HCT116 (cell line): ENCODE measurements around the gene KRT78. TPM values are rescaled to one million over a fixed set of nuclear protein-coding genes. Genes with fewer than 3 reads are reported as not detected.

Experiments used
- ATAC-seq: fragments of 200-7000 bp; cut with Tn5 transposase; 2 replicates; pipeline ENCODE4 v1.9.1; 2020; ENCODE audit warnings: mild to moderate bottlenecking, moderate library complexity
- BruUV-seq: library from RNA; stranded (reverse); fragments of 400-500 nt; replicated peaks from 2 replicates; lab custom pipeline; 2021; lab: Mats Ljungman, UMichigan
- CTCF ChIA-PET: fragments of 300-600 bp; sonication (Branson Sonifier 250); formaldehyde crosslinking; loops from one replicate; lab custom pipeline; 2021; ENCODE audit warnings: antibody characterized with exemption; lab: Charles Lee
- POLR2A ChIA-PET: fragments of 300-600, 350-600 bp; sonication (Branson Sonifier 250); formaldehyde crosslinking; loops from one replicate; lab custom pipeline; 2021; ENCODE audit warnings: antibody characterized with exemption; lab: Charles Lee
- RAD21 ChIA-PET, 2 experiments: fragments of 300-600 bp; sonication (Branson Sonifier 250); formaldehyde crosslinking; loops; one replicate each; lab custom pipeline; 2023; ENCODE audit warnings: low total read pairs in 2 of 2; ENCODE audit not compliant: uncharacterized antibody in 2 of 2, unreplicated experiment in 2 of 2, low non-redundant PET in 1 of 2; lab: Charles Lee
- DNase-seq: peaks from one replicate; pipeline ENCODE4 v3.0.0-alpha.2; 2010; ENCODE audit warnings: low read depth, low spot score
- H2AFZ ChIP-seq: fragments of 200-600 bp; shearing (Covaris generic), sonication (generic); 2 replicates; pipeline ENCODE4 v1.6.1; 2017; ENCODE audit warnings: low read depth, mixed run types, mixed read lengths, antibody characterized with exemption, low read length; ENCODE audit not compliant: poor library complexity, severe bottlenecking
- H3K27ac ChIP-seq: 2 replicates; pipeline ENCODE4 v1.5.1; 2012; ENCODE audit warnings: low read depth, low read length
- H3K27me3 ChIP-seq: fragments of 200-600 bp; sonication (generic); 2 replicates; pipeline ENCODE4 v1.6.1; 2016; ENCODE audit warnings: mixed run types, low read length, mixed read lengths; ENCODE audit not compliant: insufficient read depth
- H3K36me3 ChIP-seq, 2 experiments: fragments of 200-500 bp in 1 of 2; fragments of 200-600 bp in 1 of 2; sonication (Bioruptor generic) in 1 of 2; sonication (generic) in 1 of 2; 2 replicates each; pipeline versions ENCODE4 v1.5.1 to v1.6.1; 2014 to 2016; ENCODE audit warnings: low read length in 2 of 2, inconsistent platforms in 1 of 2, mixed read lengths in 1 of 2, mixed run types in 1 of 2; ENCODE audit not compliant: insufficient read depth in 2 of 2, control insufficient read depth in 1 of 2
- H3K4me1 ChIP-seq, 2 experiments: fragments of 200-600 bp in 1 of 2; sonication (generic) in 1 of 2; 2 replicates each; pipeline versions ENCODE4 v1.5.1 to v1.6.1; 2012 to 2017; ENCODE audit warnings: low read length in 2 of 2, inconsistent platforms in 1 of 2, mild to moderate bottlenecking in 1 of 2, mixed read lengths in 1 of 2, mixed run types in 1 of 2, moderate library complexity in 1 of 2; ENCODE audit not compliant: insufficient read depth in 2 of 2, control insufficient read depth in 1 of 2
- H3K4me2 ChIP-seq: fragments of 200-600 bp; sonication (generic); 2 replicates; pipeline ENCODE4 v1.6.1; 2017; ENCODE audit warnings: mixed run types, low read length, mixed read lengths
- H3K4me3 ChIP-seq, 2 experiments: fragments of 200-600 bp in 1 of 2; sonication (generic) in 1 of 2; replicated peaks in 1 of 2; 2 replicates each; pipeline ENCODE4 v1.5.1; 2011 to 2016; ENCODE audit warnings: low read length in 2 of 2, control low read depth in 1 of 2, low read depth in 1 of 2, mild to moderate bottlenecking in 1 of 2, mixed read lengths in 1 of 2, mixed run types in 1 of 2
- H3K79me2 ChIP-seq: fragments of 200-600 bp; sonication (generic); 2 replicates; pipeline ENCODE4 v1.6.1; 2017; ENCODE audit warnings: mild to moderate bottlenecking, mixed run types, low read length, moderate library complexity, mixed read lengths; ENCODE audit not compliant: insufficient read depth
- H3K9ac ChIP-seq: fragments of 200-600 bp; sonication (generic); 2 replicates; pipeline ENCODE4 v1.6.1; 2016; ENCODE audit warnings: low read length, mixed read lengths
- H3K9me2 ChIP-seq: fragments of 200-600 bp; sonication (generic), shearing (Covaris generic); 2 replicates; pipeline ENCODE4 v1.6.1; 2017; ENCODE audit warnings: mixed run types, mild to moderate bottlenecking, moderate library complexity; ENCODE audit not compliant: insufficient read depth
- H3K9me3 ChIP-seq, 2 experiments: fragments of 200-500 bp in 1 of 2; fragments of 200-600 bp in 1 of 2; sonication (Bioruptor generic) in 1 of 2; sonication (generic) in 1 of 2; 2 replicates each; pipeline ENCODE4 v1.6.1; 2014 to 2017; ENCODE audit warnings: low read length in 2 of 2, mixed read lengths in 2 of 2, inconsistent platforms in 1 of 2, low read depth in 1 of 2, mild to moderate bottlenecking in 1 of 2, mixed run types in 1 of 2, moderate library complexity in 1 of 2; ENCODE audit not compliant: control insufficient read depth in 1 of 2, insufficient read depth in 1 of 2
- H4K20me1 ChIP-seq: fragments of 200-600 bp; sonication (generic), shearing (Covaris generic); 2 replicates; pipeline ENCODE4 v1.6.1; 2017; ENCODE audit warnings: mixed run types, mild to moderate bottlenecking, moderate library complexity; ENCODE audit not compliant: insufficient read depth
- CBX3 ChIP-seq: IDR thresholded peaks from 2 replicates; pipeline ENCODE4 v1.6.1; 2012; ENCODE audit warnings: low read depth
- ELF1 ChIP-seq: IDR thresholded peaks from 2 replicates; pipeline ENCODE4 v1.6.1; 2012; ENCODE audit warnings: low read depth, borderline replicate concordance
- EZH2phosphoT487 ChIP-seq: fragments of 200-600 bp; IDR thresholded peaks from 2 replicates; pipeline ENCODE4 v1.6.1; 2018; ENCODE audit warnings: antibody characterized with exemption, borderline replicate concordance
- RAD21 ChIP-seq: IDR thresholded peaks from 2 replicates; pipeline ENCODE4 v1.6.1; 2012; ENCODE audit warnings: low read depth, mild to moderate bottlenecking
- SIN3A ChIP-seq: IDR thresholded peaks from 2 replicates; pipeline ENCODE4 v1.6.1; 2012; ENCODE audit warnings: low read depth
- TCF7L2 ChIP-seq: IDR thresholded peaks from 2 replicates; pipeline ENCODE4 v1.7.0; 2011; ENCODE audit warnings: borderline replicate concordance, inconsistent platforms; ENCODE audit not compliant: insufficient read depth, insufficient read length; ENCODE audit errors: extremely low read depth
- YY1 ChIP-seq: IDR thresholded peaks from 2 replicates; pipeline ENCODE4 v1.6.1; 2011; ENCODE audit warnings: low read length, low read depth, moderate library complexity, mild to moderate bottlenecking; ENCODE audit not compliant: insufficient replicate concordance; ENCODE audit errors: extremely low read depth
- intact Hi-C: fragments of 100-400 bp; cut with micrococcal nuclease; formaldehyde crosslinking; loops from 2 replicates; pipeline ENCODE4 v1.10.0; 2022
- total RNA-seq: library from RNA; stranded (reverse); gene quantifications from one replicate; pipeline ENCODE4 v1.2.1, GENCODE V29; 2021; ENCODE audit not compliant: unreplicated experiment
- TF ChIP-seq, protein P1 (sequence below), 3 experiments: fragments of 200-600 bp in 1 of 3; sonication (generic) in 1 of 3; IDR thresholded peaks in 2 of 3; conservative IDR thresholded peaks in 1 of 3; 2 replicates each; pipeline ENCODE4 v1.5.1; 2012 to 2017; ENCODE audit warnings: low read depth in 2 of 3, low read length in 2 of 3, antibody characterized with exemption in 1 of 3, borderline replicate concordance in 1 of 3, control low read depth in 1 of 3, mild to moderate bottlenecking in 1 of 3, mixed read lengths in 1 of 3, mixed run types in 1 of 3, moderate library complexity in 1 of 3; ENCODE audit not compliant: insufficient read depth in 1 of 3
- TF ChIP-seq, protein P2 (sequence below): IDR thresholded peaks from 2 replicates; pipeline ENCODE4 v1.6.1; 2012
- TF ChIP-seq, protein P3 (sequence below): IDR thresholded peaks from 2 replicates; pipeline ENCODE4 v1.6.1; 2012; ENCODE audit warnings: low read depth

Gene KRT78
- total RNA-seq, 1 experiment from 2014 or later = not detected

DNA sequence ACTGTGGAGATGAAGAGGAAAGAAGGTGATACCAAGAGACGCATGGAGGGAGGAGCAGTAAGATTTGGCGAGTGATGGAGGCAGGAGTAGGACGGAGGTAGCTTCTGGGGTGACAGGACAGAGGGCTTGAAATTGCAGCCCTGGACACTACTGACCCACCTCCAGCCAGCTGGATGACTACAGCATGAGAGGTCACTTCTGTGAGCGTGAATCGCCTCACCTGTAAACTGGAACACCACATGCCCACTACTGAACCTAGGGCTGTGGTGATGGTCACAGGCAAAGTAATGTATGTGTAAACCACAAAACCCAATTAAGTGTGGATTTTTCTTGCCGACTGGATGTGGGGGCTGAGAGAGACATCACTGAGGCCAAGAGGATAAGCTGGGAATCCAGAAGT, 28.3 kb downstream of the KRT78 start:
- no peaks in the 10 kb centered on the region for H3K9me3 ChIP-seq
- no peaks in the 10 kb centered on the region for H3K36me3 ChIP-seq
- no peak for ATAC-seq
- no peaks in the 10 kb centered on the region for H3K9me2 ChIP-seq
- H3K79me2 ChIP-seq = no peaks in the 10 kb centered on the region
- intact Hi-C loops = no loop called here
- no peak overlapping the region for H3K27ac ChIP-seq
- H3K27me3 ChIP-seq = 0 out of 2 replicates have a peak, but pooled peaks cover 2% of the 10 kb centered on the region
- no peak overlapping the region for H3K9ac ChIP-seq
- RAD21 ChIA-PET = no interaction called here
- H3K4me2 ChIP-seq = no peak overlapping the region
- no peak overlapping the region for H3K4me3 ChIP-seq
- H4K20me1 ChIP-seq = no peaks in the 10 kb centered on the region
- H3K4me1 ChIP-seq = peaks cover 0 to 9% of the 10 kb centered on the region in 2 experiments; a peak in 2 of 4 replicates
- no TSS peak for BruUV-seq
- TF ChIP-seq SIN3A (no peak), TCF7L2 (no peak), CBX3 (no peak), EZH2phosphoT487 (no peak), RAD21 (no peak), YY1 (no peak), ELF1 (no peak)
- TF ChIP-seq, protein P1, sequence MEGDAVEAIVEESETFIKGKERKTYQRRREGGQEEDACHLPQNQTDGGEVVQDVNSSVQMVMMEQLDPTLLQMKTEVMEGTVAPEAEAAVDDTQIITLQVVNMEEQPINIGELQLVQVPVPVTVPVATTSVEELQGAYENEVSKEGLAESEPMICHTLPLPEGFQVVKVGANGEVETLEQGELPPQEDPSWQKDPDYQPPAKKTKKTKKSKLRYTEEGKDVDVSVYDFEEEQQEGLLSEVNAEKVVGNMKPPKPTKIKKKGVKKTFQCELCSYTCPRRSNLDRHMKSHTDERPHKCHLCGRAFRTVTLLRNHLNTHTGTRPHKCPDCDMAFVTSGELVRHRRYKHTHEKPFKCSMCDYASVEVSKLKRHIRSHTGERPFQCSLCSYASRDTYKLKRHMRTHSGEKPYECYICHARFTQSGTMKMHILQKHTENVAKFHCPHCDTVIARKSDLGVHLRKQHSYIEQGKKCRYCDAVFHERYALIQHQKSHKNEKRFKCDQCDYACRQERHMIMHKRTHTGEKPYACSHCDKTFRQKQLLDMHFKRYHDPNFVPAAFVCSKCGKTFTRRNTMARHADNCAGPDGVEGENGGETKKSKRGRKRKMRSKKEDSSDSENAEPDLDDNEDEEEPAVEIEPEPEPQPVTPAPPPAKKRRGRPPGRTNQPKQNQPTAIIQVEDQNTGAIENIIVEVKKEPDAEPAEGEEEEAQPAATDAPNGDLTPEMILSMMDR (IDR thresholded peaks at IDR 0.05 in 2 of 3, conservative IDR thresholded peaks at IDR 0.05 in 1 of 3; ENCODE audit: borderline replicate concordance in 1 of 3, insufficient read depth in 1 of 3, low read depth in 2 of 3, low read length in 2 of 3) = no peak
- TF ChIP-seq, protein P2, sequence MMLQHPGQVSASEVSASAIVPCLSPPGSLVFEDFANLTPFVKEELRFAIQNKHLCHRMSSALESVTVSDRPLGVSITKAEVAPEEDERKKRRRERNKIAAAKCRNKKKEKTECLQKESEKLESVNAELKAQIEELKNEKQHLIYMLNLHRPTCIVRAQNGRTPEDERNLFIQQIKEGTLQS = no peak
- TF ChIP-seq, protein P3, sequence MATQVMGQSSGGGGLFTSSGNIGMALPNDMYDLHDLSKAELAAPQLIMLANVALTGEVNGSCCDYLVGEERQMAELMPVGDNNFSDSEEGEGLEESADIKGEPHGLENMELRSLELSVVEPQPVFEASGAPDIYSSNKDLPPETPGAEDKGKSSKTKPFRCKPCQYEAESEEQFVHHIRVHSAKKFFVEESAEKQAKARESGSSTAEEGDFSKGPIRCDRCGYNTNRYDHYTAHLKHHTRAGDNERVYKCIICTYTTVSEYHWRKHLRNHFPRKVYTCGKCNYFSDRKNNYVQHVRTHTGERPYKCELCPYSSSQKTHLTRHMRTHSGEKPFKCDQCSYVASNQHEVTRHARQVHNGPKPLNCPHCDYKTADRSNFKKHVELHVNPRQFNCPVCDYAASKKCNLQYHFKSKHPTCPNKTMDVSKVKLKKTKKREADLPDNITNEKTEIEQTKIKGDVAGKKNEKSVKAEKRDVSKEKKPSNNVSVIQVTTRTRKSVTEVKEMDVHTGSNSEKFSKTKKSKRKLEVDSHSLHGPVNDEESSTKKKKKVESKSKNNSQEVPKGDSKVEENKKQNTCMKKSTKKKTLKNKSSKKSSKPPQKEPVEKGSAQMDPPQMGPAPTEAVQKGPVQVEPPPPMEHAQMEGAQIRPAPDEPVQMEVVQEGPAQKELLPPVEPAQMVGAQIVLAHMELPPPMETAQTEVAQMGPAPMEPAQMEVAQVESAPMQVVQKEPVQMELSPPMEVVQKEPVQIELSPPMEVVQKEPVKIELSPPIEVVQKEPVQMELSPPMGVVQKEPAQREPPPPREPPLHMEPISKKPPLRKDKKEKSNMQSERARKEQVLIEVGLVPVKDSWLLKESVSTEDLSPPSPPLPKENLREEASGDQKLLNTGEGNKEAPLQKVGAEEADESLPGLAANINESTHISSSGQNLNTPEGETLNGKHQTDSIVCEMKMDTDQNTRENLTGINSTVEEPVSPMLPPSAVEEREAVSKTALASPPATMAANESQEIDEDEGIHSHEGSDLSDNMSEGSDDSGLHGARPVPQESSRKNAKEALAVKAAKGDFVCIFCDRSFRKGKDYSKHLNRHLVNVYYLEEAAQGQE = no peak
- TF ChIP-seq, all 23 proteins: peak for 0
- no peak for DNase-seq
- POLR2A ChIA-PET = no interaction called here
- CTCF ChIA-PET = no interaction called here
- no peak overlapping the region for H2AFZ ChIP-seq
